OCI-LY1 (cell line): Measurements from ENCODE around the gene IQSEC1.

ENCODE experiments used
- H2AFZ ChIP-seq: fragments of 200-600 bp; sonication (generic), shearing (Covaris generic); 2 replicates; pipeline ENCODE4 v1.6.0; 2014; ENCODE audit warnings: antibody characterized with exemption, mild to moderate bottlenecking, low read length
- H3F3A ChIP-seq: fragments of 200-600 bp; sonication (generic), shearing (Covaris generic); 2 replicates; pipeline ENCODE4 v1.6.0; 2014; ENCODE audit warnings: mild to moderate bottlenecking, antibody characterized with exemption, low read length, moderate library complexity; ENCODE audit not compliant: insufficient read depth
- H3K27ac ChIP-seq: fragments of 200-600 bp; sonication (generic); 2 replicates; pipeline ENCODE4 v1.5.1; 2014; ENCODE audit warnings: low read length, mixed run types, mild to moderate bottlenecking, low read depth; ENCODE audit not compliant: poor library complexity, severe bottlenecking
- H3K27me3 ChIP-seq: fragments of 200-600 bp; sonication (generic); 2 replicates; pipeline ENCODE4 v1.6.0; 2014; ENCODE audit warnings: antibody characterized with exemption, mild to moderate bottlenecking, low read length, moderate library complexity; ENCODE audit not compliant: insufficient read depth
- H3K36me3 ChIP-seq: fragments of 200-600 bp; sonication (generic); 2 replicates; pipeline ENCODE4 v1.6.1; 2014; ENCODE audit warnings: mild to moderate bottlenecking, antibody characterized with exemption, low read length, moderate library complexity, mixed read lengths; ENCODE audit not compliant: insufficient read depth
- H3K4me1 ChIP-seq: fragments of 200-600 bp; sonication (generic); 2 replicates; pipeline ENCODE4 v1.5.1; 2014; ENCODE audit warnings: mild to moderate bottlenecking, low read length, moderate library complexity; ENCODE audit not compliant: insufficient read depth, severe bottlenecking
- H3K4me2 ChIP-seq: fragments of 200-600 bp; sonication (generic), shearing (Covaris generic); 2 replicates; pipeline ENCODE4 v1.6.1; 2014; ENCODE audit warnings: low read length
- H3K4me3 ChIP-seq: fragments of 200-600 bp; sonication (generic); 2 replicates; pipeline ENCODE4 v1.5.1; 2014; ENCODE audit warnings: low read length, low read depth, mild to moderate bottlenecking, mixed read lengths; ENCODE audit not compliant: poor library complexity, severe bottlenecking
- H3K79me2 ChIP-seq: fragments of 200-600 bp; shearing (Covaris generic); 2 replicates; pipeline ENCODE4 v1.6.1; 2016; ENCODE audit warnings: mixed run types, low read length, mixed read lengths; ENCODE audit not compliant: insufficient read depth
- H3K9ac ChIP-seq: fragments of 200-600 bp; sonication (generic), shearing (Covaris generic); 2 replicates; pipeline ENCODE4 v1.6.1; 2014; ENCODE audit warnings: mild to moderate bottlenecking, low read length, mixed read lengths
- H3K9me2 ChIP-seq: fragments of 200-600 bp; sonication (generic), shearing (Covaris generic); 2 replicates; pipeline ENCODE4 v1.6.1; 2014; ENCODE audit warnings: low read depth, mild to moderate bottlenecking, low read length, mixed read lengths
- H3K9me3 ChIP-seq: fragments of 200-600 bp; shearing (Covaris generic); 2 replicates; pipeline ENCODE4 v1.6.1; 2014; ENCODE audit warnings: low read length, mixed read lengths
- H4K20me1 ChIP-seq: fragments of 200-600 bp; sonication (generic), shearing (Covaris generic); 2 replicates; pipeline ENCODE4 v1.6.0; 2016; ENCODE audit warnings: mild to moderate bottlenecking, low read length; ENCODE audit not compliant: insufficient read depth
- EZH2 ChIP-seq: fragments of 200-600 bp; sonication (generic), shearing (Covaris generic); IDR thresholded peaks from 2 replicates; pipeline ENCODE4 v1.8.0; 2017; ENCODE audit warnings: borderline replicate concordance, mixed run types, mild to moderate bottlenecking, antibody characterized with exemption, low read length, moderate library complexity, mixed read lengths
- TF ChIP-seq, protein P1 (sequence below): fragments of 200-600 bp; sonication (generic), shearing (Covaris generic); IDR thresholded peaks from 2 replicates; pipeline ENCODE4 v1.5.1; 2017; ENCODE audit warnings: mild to moderate bottlenecking, antibody characterized with exemption, low read length, moderate library complexity, mixed read lengths

IQSEC1 gene

DNA sequence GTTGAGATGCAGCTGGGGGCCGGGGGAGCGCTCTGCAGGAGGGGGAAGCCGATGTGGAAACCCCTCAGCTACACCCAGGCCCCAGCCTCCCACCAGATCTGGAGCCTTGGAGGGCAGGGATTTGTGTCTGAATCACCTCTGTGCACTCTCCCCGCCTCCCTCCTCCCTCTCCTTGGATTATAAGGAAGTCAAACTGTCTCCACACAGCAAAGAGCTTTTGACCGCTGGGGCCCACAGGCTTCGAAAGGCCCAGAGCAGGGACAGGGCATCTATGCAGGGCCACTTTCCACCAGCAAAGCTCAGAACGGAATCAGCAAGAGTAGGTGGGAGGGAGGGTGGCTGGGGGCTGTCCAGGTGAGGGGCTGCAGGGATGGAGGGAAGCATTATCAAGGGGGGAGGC lies 68.9 kb downstream of the IQSEC1 start:
- H3K9ac ChIP-seq = no peak overlapping the region
- no peaks in the 10 kb centered on the region for H4K20me1 ChIP-seq
- no peaks in the 10 kb centered on the region; the same call in 1 of the 2 replicates for H3K27me3 ChIP-seq
- no peak overlapping the region for H3K4me3 ChIP-seq
- peaks cover 16% of the 10 kb centered on the region for H3K4me1 ChIP-seq
- H3K4me2 ChIP-seq = no peak overlapping the region
- H3K9me3 ChIP-seq = no peaks in the 10 kb centered on the region
- H3K36me3 ChIP-seq = no peaks in the 10 kb centered on the region
- H3F3A ChIP-seq = no peaks in the 10 kb centered on the region
- TF ChIP-seq, protein P1, sequence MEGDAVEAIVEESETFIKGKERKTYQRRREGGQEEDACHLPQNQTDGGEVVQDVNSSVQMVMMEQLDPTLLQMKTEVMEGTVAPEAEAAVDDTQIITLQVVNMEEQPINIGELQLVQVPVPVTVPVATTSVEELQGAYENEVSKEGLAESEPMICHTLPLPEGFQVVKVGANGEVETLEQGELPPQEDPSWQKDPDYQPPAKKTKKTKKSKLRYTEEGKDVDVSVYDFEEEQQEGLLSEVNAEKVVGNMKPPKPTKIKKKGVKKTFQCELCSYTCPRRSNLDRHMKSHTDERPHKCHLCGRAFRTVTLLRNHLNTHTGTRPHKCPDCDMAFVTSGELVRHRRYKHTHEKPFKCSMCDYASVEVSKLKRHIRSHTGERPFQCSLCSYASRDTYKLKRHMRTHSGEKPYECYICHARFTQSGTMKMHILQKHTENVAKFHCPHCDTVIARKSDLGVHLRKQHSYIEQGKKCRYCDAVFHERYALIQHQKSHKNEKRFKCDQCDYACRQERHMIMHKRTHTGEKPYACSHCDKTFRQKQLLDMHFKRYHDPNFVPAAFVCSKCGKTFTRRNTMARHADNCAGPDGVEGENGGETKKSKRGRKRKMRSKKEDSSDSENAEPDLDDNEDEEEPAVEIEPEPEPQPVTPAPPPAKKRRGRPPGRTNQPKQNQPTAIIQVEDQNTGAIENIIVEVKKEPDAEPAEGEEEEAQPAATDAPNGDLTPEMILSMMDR = no peak
- TF ChIP-seq EZH2 = no peak
- no peak overlapping the region for H3K27ac ChIP-seq
- no peaks in the 10 kb centered on the region for H3K9me2 ChIP-seq
- H2AFZ ChIP-seq = no peak overlapping the region
- no peaks in the 10 kb centered on the region for H3K79me2 ChIP-seq

DNA sequence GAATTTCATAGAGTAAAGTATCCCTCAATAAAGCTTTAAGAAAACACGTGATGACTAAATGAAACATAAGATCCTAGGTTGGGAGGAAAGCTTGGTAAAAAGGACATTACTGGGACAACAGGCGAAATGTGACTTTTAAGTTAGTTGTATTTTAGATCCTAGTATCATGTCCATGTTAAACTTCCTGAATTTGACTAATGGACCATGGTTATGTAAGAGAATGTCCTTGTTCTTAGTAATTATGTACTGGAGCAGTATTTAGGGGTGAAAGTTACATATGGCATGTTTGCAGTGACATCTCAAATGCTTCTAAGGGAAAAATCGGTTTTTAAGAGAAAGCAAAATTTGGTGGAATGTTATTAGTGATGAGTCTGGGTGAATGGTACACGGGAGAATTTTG lies 69.6 kb downstream of the IQSEC1 start:
- Histone ChIP-seq H3K4me2 (no peak overlapping the region), H3K9me2 (no peaks in the 10 kb centered on the region), H3K9ac (no peak overlapping the region), H3K9me3 (no peaks in the 10 kb centered on the region), H2AFZ (no peak overlapping the region), H3K36me3 (no peaks in the 10 kb centered on the region), H4K20me1 (no peaks in the 10 kb centered on the region), H3K27me3 (no peaks in the 10 kb centered on the region; the same call in 1 of the 2 replicates), H3K27ac (no peak overlapping the region), H3K4me3 (no peak overlapping the region), H3K79me2 (no peaks in the 10 kb centered on the region), H3K4me1 (peaks cover 9% of the 10 kb centered on the region), H3F3A (no peaks in the 10 kb centered on the region)
- TF ChIP-seq, protein P1 = no peak
- no peak for TF ChIP-seq EZH2

DNA sequence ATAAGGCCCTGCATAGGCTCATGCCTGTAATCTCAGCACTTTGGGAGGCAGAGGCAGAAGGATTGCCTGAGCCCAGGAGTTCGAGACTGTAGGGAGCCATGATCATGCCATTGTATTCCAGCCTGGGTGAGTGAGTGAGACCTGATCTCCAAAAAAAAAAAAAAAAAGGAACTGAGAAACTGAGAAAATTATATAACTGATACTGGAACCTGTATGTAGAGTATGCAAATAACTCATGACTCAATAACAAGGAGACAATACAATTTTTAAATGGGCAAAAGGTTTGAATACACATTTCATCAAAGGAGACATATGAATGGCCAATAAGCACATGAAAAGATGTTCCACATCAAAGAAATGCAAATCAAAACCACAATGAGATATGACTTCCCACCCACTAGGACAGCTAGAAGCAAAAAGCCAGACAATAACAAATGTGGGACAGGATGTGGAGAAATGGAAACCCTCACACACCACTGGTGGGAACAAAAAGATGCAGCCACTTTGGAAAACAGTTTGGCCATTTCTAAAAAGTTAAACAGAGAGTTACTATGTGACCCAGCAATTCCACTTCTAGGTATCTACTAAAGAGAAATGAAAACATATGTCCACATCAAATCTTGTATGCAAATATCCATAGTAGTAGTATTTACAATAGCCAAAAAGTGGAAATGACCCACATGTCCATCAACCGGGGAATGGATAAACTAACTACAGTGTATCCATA lies 70.7 kb downstream of the IQSEC1 start:
- Histone ChIP-seq H3K27ac (no peak overlapping the region), H3K4me2 (no peak overlapping the region), H2AFZ (no peak overlapping the region), H3K4me3 (no peak overlapping the region), H3K9me3 (no peaks in the 10 kb centered on the region), H3K27me3 (no peaks in the 10 kb centered on the region; the same call in 1 of the 2 replicates), H3K4me1 (peaks cover 9% of the 10 kb centered on the region), H3K79me2 (no peaks in the 10 kb centered on the region), H3K9ac (no peak overlapping the region), H3K36me3 (no peaks in the 10 kb centered on the region), H3F3A (no peaks in the 10 kb centered on the region), H4K20me1 (no peaks in the 10 kb centered on the region), H3K9me2 (no peaks in the 10 kb centered on the region)
- TF ChIP-seq, protein P1 = no peak
- TF ChIP-seq EZH2 = no peak
